HepG2 (cell line): ENCODE results near the gene AKT3.

Experiments
- RBFOX2 ChIP-seq: fragments of 200-400 bp; formaldehyde crosslinking; IDR thresholded peaks from 2 replicates; pipeline ENCODE4 v1.6.1; 2017; ENCODE audit warnings: low read depth, mild to moderate bottlenecking, low read length
- SIN3A ChIP-seq: IDR thresholded peaks from 2 replicates; pipeline ENCODE4 v1.6.1; 2011; ENCODE audit warnings: low read depth, mild to moderate bottlenecking, control low read depth, low read length, borderline replicate concordance
- ZFP41 ChIP-seq: sonication (generic); formaldehyde crosslinking; IDR thresholded peaks from 2 replicates; pipeline ENCODE4 v1.4.0; 2020; ENCODE audit warnings: mild to moderate bottlenecking, missing genetic modification reagents, borderline replicate concordance
- TF ChIP-seq, protein P1 (sequence below): sonication (generic); formaldehyde crosslinking; IDR thresholded peaks from 2 replicates; pipeline ENCODE4 v1.8.1; 2022; ENCODE audit warnings: low read depth, mild to moderate bottlenecking, missing genetic modification reagents
- TF ChIP-seq, protein P2 (sequence below), 2 experiments: IDR thresholded peaks; 2 replicates each; pipeline ENCODE4 v1.6.1; 2011 to 2012; ENCODE audit warnings: low read length in 2 of 2, borderline replicate concordance in 1 of 2, low read depth in 1 of 2, mild to moderate bottlenecking in 1 of 2, moderate library complexity in 1 of 2
- TF ChIP-seq, protein P3 (sequence below): sonication (generic); formaldehyde crosslinking; IDR thresholded peaks from 2 replicates; pipeline ENCODE4 v1.5.0; 2020; ENCODE audit warnings: mild to moderate bottlenecking, missing genetic modification reagents, moderate library complexity
- TF ChIP-seq, protein P4 (sequence below): sonication (generic); formaldehyde crosslinking; IDR thresholded peaks from 2 replicates; pipeline ENCODE4 v1.4.0; 2020; ENCODE audit warnings: low read depth, missing genetic modification reagents

DNA sequence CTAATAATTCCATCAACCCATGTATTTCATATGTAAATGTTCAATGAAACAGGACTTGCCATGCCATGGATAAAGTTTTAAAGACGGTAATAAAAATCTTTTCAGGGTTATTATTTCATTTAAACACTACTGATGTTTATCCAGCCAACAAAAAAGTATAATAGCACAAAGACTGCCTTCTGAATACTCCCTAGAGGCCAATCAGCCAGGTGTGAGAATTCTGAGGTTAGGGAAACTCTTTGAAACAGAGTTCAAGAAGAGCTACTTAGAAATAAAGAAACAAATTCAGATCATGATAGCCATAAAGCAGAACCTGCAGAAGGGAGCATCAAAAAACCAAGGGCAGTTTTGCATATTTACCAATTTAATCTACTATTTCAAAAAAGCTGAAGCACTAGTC, 48.7 kb downstream of the AKT3 start:
- no peak for TF ChIP-seq SIN3A
- TF ChIP-seq RBFOX2, result no peak
- TF ChIP-seq, protein P1, sequence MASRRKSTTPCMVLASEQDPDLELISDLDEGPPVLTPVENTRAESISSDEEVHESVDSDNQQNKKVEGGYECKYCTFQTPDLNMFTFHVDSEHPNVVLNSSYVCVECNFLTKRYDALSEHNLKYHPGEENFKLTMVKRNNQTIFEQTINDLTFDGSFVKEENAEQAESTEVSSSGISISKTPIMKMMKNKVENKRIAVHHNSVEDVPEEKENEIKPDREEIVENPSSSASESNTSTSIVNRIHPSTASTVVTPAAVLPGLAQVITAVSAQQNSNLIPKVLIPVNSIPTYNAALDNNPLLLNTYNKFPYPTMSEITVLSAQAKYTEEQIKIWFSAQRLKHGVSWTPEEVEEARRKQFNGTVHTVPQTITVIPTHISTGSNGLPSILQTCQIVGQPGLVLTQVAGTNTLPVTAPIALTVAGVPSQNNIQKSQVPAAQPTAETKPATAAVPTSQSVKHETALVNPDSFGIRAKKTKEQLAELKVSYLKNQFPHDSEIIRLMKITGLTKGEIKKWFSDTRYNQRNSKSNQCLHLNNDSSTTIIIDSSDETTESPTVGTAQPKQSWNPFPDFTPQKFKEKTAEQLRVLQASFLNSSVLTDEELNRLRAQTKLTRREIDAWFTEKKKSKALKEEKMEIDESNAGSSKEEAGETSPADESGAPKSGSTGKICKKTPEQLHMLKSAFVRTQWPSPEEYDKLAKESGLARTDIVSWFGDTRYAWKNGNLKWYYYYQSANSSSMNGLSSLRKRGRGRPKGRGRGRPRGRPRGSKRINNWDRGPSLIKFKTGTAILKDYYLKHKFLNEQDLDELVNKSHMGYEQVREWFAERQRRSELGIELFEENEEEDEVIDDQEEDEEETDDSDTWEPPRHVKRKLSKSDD (CRISPR knock-in tag), result no peak
- TF ChIP-seq, protein P2, sequence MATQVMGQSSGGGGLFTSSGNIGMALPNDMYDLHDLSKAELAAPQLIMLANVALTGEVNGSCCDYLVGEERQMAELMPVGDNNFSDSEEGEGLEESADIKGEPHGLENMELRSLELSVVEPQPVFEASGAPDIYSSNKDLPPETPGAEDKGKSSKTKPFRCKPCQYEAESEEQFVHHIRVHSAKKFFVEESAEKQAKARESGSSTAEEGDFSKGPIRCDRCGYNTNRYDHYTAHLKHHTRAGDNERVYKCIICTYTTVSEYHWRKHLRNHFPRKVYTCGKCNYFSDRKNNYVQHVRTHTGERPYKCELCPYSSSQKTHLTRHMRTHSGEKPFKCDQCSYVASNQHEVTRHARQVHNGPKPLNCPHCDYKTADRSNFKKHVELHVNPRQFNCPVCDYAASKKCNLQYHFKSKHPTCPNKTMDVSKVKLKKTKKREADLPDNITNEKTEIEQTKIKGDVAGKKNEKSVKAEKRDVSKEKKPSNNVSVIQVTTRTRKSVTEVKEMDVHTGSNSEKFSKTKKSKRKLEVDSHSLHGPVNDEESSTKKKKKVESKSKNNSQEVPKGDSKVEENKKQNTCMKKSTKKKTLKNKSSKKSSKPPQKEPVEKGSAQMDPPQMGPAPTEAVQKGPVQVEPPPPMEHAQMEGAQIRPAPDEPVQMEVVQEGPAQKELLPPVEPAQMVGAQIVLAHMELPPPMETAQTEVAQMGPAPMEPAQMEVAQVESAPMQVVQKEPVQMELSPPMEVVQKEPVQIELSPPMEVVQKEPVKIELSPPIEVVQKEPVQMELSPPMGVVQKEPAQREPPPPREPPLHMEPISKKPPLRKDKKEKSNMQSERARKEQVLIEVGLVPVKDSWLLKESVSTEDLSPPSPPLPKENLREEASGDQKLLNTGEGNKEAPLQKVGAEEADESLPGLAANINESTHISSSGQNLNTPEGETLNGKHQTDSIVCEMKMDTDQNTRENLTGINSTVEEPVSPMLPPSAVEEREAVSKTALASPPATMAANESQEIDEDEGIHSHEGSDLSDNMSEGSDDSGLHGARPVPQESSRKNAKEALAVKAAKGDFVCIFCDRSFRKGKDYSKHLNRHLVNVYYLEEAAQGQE (IDR thresholded peaks at IDR 0.05; ENCODE audit: borderline replicate concordance in 1 of 2, low read depth in 1 of 2, low read length in 2 of 2), result no peak
- TF ChIP-seq, protein P3, sequence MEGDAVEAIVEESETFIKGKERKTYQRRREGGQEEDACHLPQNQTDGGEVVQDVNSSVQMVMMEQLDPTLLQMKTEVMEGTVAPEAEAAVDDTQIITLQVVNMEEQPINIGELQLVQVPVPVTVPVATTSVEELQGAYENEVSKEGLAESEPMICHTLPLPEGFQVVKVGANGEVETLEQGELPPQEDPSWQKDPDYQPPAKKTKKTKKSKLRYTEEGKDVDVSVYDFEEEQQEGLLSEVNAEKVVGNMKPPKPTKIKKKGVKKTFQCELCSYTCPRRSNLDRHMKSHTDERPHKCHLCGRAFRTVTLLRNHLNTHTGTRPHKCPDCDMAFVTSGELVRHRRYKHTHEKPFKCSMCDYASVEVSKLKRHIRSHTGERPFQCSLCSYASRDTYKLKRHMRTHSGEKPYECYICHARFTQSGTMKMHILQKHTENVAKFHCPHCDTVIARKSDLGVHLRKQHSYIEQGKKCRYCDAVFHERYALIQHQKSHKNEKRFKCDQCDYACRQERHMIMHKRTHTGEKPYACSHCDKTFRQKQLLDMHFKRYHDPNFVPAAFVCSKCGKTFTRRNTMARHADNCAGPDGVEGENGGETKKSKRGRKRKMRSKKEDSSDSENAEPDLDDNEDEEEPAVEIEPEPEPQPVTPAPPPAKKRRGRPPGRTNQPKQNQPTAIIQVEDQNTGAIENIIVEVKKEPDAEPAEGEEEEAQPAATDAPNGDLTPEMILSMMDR, result no peak
- TF ChIP-seq ZFP41 (CRISPR knock-in tag), result no peak
- TF ChIP-seq, protein P4, sequence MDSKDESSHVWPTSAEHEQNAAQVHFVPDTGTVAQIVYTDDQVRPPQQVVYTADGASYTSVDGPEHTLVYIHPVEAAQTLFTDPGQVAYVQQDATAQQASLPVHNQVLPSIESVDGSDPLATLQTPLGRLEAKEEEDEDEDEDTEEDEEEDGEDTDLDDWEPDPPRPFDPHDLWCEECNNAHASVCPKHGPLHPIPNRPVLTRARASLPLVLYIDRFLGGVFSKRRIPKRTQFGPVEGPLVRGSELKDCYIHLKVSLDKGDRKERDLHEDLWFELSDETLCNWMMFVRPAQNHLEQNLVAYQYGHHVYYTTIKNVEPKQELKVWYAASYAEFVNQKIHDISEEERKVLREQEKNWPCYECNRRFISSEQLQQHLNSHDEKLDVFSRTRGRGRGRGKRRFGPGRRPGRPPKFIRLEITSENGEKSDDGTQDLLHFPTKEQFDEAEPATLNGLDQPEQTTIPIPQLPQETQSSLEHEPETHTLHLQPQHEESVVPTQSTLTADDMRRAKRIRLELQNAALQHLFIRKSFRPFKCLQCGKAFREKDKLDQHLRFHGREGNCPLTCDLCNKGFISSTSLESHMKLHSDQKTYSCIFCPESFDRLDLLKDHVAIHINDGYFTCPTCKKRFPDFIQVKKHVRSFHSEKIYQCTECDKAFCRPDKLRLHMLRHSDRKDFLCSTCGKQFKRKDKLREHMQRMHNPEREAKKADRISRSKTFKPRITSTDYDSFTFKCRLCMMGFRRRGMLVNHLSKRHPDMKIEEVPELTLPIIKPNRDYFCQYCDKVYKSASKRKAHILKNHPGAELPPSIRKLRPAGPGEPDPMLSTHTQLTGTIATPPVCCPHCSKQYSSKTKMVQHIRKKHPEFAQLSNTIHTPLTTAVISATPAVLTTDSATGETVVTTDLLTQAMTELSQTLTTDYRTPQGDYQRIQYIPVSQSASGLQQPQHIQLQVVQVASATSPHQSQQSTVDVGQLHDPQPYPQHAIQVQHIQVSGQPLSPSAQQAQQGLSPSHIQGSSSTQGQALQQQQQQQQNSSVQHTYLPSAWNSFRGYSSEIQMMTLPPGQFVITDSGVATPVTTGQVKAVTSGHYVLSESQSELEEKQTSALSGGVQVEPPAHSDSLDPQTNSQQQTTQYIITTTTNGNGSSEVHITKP (CRISPR knock-in tag), result no peak
